Activated CD4-positive, alpha-beta T cell treated with anti-CD3 and anti-CD28 coated beads, Interleukin-2, amount 50 U/mL, for 48 hours (primary cell): ENCODE measurements around the gene CDY1.
"Not testable (repeated sequence)": the region's sequence is repeated elsewhere in the genome, so short reads cannot be mapped to it uniquely, and the experiment has no call there.

ENCODE experiments used
- DNase-seq, 2 experiments: peaks; one replicate each; pipeline ENCODE4 v3.0.0-alpha.2; 2020

Gene CDY1

GRCh38 chrY:25621817-25622216, at the start of gene CDY1:
TSS of gene CDY1 (plus strand) at chrY:25622117. CDS start at chrY:25622443, 326 bp downstream.
- not testable (repeated sequence) for DNase-seq

- not testable (repeated sequence) for DNase-seq
Measured at GRCh38 chrY:25593336-25593735, 28.6 kb upstream of the CDY1 start.

- not testable (repeated sequence) for DNase-seq
Measured at GRCh38 chrY:25620209-25620608, 1.7 kb upstream of the CDY1 start.

GRCh38 chrY:25626524-25626923, 4.6 kb downstream of the CDY1 start:
- not testable (repeated sequence) for DNase-seq

- not testable (repeated sequence) for DNase-seq
Measured at GRCh38 chrY:25630383-25631112, 8.6 kb downstream of the CDY1 start.

- not testable (repeated sequence) for DNase-seq
Measured at GRCh38 chrY:25639852-25640251, 17.9 kb downstream of the CDY1 start.

- DNase-seq = not testable (repeated sequence)
Measured at GRCh38 chrY:25643024-25643915, 21.4 kb downstream of the CDY1 start.
